ENCODE measurements around the gene PRSS16. TPM values are rescaled to one million over a fixed set of nuclear protein-coding genes. Genes with fewer than 3 reads are reported as not detected.

PRSS16 gene
- total RNA-seq, 1 donor from 2014 or later = not detected

DNA sequence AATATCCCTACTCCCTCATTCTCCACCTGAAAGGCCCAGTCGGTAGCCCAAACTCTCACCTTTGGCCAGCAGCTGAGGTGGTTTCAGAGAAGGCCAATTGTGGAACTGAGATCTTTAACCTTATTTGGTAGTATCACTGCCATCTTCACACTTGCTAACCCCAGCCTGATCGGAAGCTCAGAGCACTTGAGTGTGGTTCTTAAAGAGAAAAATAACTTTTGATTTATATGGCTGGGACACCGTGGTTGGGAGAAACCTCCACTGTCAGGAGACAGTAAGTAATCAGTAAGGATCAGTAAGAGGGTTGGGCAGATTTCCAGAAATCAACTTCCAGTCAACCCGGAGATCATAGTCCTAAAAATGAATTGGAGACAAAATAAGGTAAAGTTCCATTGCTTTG, 22.8 kb upstream of the PRSS16 start:
- DNase-seq (ENCODE audit: extremely low spot score, unreplicated experiment) = no peak
- Mint-ChIP-seq H3K4me3 (ENCODE audit: unreplicated experiment) (no peak overlapping the region), H3K27me3 (ENCODE audit: unreplicated experiment) (peaks cover 35% of the 10 kb centered on the region), H3K36me3 (ENCODE audit: unreplicated experiment) (no peaks in the 10 kb centered on the region), H3K27ac (ENCODE audit: unreplicated experiment) (no peak overlapping the region), H3K4me1 (ENCODE audit: unreplicated experiment) (no peaks in the 10 kb centered on the region), H3K9me3 (ENCODE audit: unreplicated experiment) (no peaks in the 10 kb centered on the region)
- TF ChIP-seq, protein P1, sequence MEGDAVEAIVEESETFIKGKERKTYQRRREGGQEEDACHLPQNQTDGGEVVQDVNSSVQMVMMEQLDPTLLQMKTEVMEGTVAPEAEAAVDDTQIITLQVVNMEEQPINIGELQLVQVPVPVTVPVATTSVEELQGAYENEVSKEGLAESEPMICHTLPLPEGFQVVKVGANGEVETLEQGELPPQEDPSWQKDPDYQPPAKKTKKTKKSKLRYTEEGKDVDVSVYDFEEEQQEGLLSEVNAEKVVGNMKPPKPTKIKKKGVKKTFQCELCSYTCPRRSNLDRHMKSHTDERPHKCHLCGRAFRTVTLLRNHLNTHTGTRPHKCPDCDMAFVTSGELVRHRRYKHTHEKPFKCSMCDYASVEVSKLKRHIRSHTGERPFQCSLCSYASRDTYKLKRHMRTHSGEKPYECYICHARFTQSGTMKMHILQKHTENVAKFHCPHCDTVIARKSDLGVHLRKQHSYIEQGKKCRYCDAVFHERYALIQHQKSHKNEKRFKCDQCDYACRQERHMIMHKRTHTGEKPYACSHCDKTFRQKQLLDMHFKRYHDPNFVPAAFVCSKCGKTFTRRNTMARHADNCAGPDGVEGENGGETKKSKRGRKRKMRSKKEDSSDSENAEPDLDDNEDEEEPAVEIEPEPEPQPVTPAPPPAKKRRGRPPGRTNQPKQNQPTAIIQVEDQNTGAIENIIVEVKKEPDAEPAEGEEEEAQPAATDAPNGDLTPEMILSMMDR (IDR thresholded peaks at IDR 0.05) = no peak

DNA sequence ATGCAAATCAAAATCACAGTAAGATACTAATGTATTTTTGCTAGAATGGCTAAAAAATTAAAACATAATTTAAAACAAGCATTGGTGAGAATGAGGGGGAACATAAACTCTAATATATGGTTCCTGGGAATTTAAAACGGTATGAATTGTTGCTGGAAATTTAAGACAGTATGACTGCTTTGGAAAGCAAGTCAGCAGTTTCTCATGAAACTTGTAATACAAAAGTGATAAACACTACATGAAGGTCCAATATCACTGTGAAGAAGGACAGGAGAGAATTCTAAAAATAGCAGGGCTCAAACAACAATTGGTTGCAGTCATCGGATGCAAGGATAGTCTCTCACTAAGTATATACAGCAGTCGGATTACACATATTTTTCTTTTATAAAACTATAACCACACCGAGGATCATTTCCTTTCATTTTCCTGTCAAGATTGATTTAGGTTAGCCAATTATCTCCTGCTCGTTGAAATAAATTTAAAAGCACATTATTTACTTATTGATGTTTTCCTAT, 18.5 kb upstream of the PRSS16 start:
- H3K36me3 Mint-ChIP-seq (ENCODE audit: unreplicated experiment) = no peaks in the 10 kb centered on the region
- no peak for DNase-seq (ENCODE audit: extremely low spot score, unreplicated experiment)

DNA sequence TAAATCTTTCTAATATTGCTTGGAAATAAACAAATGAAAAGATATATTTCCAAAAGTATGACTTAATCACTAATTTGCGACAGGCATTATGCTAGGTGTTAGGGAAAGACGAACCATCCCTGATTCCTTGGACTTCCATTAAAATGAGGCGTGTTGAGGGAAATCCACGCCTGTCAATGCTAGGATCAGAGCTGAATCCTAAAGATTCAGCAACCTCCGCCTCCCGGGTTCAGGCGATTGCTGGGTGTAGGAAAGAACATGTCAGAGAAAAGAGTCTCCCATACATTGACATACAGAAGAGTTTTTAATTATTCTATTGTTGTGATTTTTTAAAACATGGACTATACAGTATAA, 16.8 kb upstream of the PRSS16 start:
- Mint-ChIP-seq H3K4me3 (ENCODE audit: unreplicated experiment) (no peak overlapping the region), H3K4me1 (ENCODE audit: unreplicated experiment) (peaks cover 10% of the 10 kb centered on the region), H3K36me3 (ENCODE audit: unreplicated experiment) (no peaks in the 10 kb centered on the region), H3K27me3 (ENCODE audit: unreplicated experiment) (peaks cover 55% of the 10 kb centered on the region), H3K9me3 (ENCODE audit: unreplicated experiment) (peaks cover 3% of the 10 kb centered on the region), H3K27ac (ENCODE audit: unreplicated experiment) (no peak overlapping the region)
- no peak for DNase-seq (ENCODE audit: extremely low spot score, unreplicated experiment)
- TF ChIP-seq, protein P1 (IDR thresholded peaks at IDR 0.05) = no peak

More for the DNA sequence above, 18.5 kb upstream of the PRSS16 start:
- Mint-ChIP-seq H3K27ac (ENCODE audit: unreplicated experiment) (no peak overlapping the region), H3K27me3 (ENCODE audit: unreplicated experiment) (peaks cover 49% of the 10 kb centered on the region), H3K4me3 (ENCODE audit: unreplicated experiment) (no peak overlapping the region), H3K4me1 (ENCODE audit: unreplicated experiment) (peaks cover 4% of the 10 kb centered on the region), H3K9me3 (ENCODE audit: unreplicated experiment) (peaks cover 3% of the 10 kb centered on the region)
- TF ChIP-seq, protein P1 (IDR thresholded peaks at IDR 0.05) = no peak

DNA sequence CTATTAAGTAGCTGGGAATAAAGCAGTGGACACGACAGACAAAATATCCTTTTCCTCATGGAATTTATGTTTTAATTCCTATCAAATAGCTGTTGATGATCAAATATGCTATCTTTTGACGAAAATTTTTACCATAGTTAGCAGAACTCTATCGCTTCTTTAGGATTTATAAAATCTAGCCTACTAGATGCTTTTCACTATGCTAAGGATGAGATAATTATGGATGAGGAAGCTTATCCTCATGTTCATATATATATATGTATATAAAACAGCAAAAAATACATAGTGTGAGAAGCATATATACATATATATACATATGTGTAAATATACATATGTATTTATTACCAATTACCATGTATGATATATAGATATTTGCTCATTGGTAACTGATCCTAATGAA, 12.9 kb upstream of the PRSS16 start:
- peak overlapping the region; percentile 68 for H3K4me3 Mint-ChIP-seq (ENCODE audit: unreplicated experiment)
- TF ChIP-seq, protein P1 (IDR thresholded peaks at IDR 0.05) = no peak
- no peak overlapping the region for H3K27ac Mint-ChIP-seq (ENCODE audit: unreplicated experiment)
- DNase-seq (ENCODE audit: extremely low spot score, unreplicated experiment) = no peak
- H3K36me3 Mint-ChIP-seq (ENCODE audit: unreplicated experiment) = no peaks in the 10 kb centered on the region
- H3K9me3 Mint-ChIP-seq (ENCODE audit: unreplicated experiment) = peaks cover 3% of the 10 kb centered on the region
- H3K27me3 Mint-ChIP-seq (ENCODE audit: unreplicated experiment) = peaks cover 70% of the 10 kb centered on the region
- peaks cover 23% of the 10 kb centered on the region for H3K4me1 Mint-ChIP-seq (ENCODE audit: unreplicated experiment)

DNA sequence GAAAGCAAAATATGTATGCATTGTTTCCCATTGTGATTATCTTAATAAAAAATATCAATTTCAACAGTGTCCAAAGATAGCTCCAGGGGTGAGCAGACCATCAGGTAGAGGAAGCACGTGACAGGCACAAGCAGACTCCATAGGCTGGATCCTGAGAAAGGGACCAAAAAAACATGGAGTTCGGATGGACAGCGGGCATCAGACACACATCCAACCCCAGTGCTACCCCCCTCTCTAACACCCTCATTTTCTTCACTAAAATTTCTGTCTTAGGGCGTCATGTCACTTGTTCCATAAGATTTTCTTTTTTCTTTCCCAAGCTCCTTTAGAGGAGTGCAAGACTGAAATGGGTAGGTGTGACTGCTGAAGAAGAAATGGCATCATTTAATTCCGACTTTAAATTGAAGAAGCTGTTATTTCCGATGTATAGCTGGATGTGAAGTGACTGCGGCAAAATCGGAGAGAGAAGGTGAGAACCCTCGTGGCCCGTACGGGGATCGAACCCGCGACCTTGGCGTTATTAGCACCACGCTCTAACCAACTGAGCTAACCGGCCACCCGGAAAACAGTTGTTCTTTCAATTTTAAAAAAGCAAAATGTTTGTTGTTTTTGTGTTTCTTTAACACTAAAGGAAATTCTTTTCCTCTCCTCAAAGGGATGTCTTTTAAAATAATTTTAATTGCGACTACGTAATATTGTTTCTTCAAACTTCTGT, 10.3 kb upstream of the PRSS16 start:
- TF ChIP-seq, protein P1 (IDR thresholded peaks at IDR 0.05) = no peak
- no peaks in the 10 kb centered on the region for H3K36me3 Mint-ChIP-seq (ENCODE audit: unreplicated experiment)
- peak overlapping the region; percentile 64 for H3K4me3 Mint-ChIP-seq (ENCODE audit: unreplicated experiment)
- H3K4me1 Mint-ChIP-seq (ENCODE audit: unreplicated experiment) = peaks cover 19% of the 10 kb centered on the region
- DNase-seq (ENCODE audit: extremely low spot score, unreplicated experiment) = no peak
- peaks cover 54% of the 10 kb centered on the region for H3K27me3 Mint-ChIP-seq (ENCODE audit: unreplicated experiment)
- H3K9me3 Mint-ChIP-seq (ENCODE audit: unreplicated experiment) = peaks cover 3% of the 10 kb centered on the region
- no peak overlapping the region for H3K27ac Mint-ChIP-seq (ENCODE audit: unreplicated experiment)

Measured in osteocyte (in vitro differentiated cells).